Inflammatory macrophage (primary cell): ENCODE measurements around the gene ANK2.
A peak's percentile ranks its signal among the peaks of the same experiment; 100 is the strongest.

Experiments used
- DNase-seq, 2 donors: peaks; one replicate each; pipeline ENCODE4 v3.0.0-alpha.2; 2020 to 2022

Gene ANK2

GRCh38 chr4:113405874-113406722 is 356.6 kb downstream of the ANK2 start:
- no peak for DNase-seq

- no peak for DNase-seq
Measured at GRCh38 chr4:113406723-113407016, 357.2 kb downstream of the ANK2 start.

DNA sequence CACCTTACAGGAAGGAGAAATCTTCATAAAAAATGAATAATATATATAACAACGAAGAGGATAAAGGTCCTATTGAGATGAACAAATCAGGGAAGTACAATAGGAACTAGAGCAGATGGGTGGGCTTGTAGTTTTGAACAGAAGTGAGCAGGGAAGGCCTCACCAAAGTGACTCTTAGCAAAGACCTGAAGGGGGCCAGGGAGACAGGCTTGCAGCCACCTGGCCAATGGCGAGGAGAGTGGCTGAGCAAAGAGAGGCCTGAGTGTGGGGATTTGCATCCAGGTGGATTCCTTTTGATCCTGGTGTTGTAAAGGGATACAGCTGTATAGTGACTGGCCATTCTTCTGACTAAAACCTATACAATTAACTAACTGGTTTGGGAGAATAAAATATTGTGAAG is 358.0 kb downstream of the ANK2 start:
- DNase-seq: no peak

- no peak for DNase-seq
Measured at GRCh38 chr4:113409181-113409580, 359.7 kb downstream of the ANK2 start.

DNA sequence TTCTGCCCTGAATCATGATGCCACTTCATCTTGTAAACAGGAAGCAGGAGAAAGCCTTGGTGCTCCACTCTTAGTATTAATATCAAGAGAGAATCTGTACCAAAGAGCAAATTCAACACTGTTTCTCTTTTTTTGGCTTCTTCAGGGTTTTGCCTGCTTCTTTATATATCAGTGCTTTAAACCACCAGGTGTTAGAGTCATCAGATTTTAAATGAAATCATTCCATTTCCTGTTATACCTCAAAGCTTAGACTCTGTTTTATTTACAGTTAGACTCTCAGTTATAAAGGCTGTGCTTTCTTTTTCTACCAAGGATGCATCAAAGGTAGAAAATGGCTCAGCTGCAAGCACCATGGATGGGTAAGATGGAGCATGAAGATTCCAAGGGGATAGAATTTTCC is 361.2 kb downstream of the ANK2 start:
- DNase-seq: no peak

DNA sequence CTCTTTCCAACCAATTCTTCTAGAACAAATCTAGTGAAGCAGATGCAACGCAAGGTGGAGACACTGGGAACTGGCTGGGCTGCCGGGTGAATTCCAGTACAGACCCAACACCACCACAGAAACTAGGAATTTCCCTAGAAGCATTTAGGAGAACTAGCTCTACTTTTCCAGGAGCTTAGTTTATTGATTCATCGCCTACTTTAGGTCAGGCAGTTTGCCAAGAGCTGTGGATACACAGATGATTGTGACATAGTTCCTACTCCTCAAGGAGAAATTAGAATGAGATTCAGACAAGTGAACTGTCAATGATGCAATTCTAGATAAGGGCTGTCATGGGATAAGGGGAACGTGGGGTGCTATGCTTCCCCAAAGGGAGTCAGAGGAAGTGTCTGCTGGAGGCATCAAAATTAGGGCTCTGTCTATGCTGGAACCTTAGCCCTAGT is 362.1 kb downstream of the ANK2 start:
- DNase-seq: peak; percentile 66 to 67

DNA sequence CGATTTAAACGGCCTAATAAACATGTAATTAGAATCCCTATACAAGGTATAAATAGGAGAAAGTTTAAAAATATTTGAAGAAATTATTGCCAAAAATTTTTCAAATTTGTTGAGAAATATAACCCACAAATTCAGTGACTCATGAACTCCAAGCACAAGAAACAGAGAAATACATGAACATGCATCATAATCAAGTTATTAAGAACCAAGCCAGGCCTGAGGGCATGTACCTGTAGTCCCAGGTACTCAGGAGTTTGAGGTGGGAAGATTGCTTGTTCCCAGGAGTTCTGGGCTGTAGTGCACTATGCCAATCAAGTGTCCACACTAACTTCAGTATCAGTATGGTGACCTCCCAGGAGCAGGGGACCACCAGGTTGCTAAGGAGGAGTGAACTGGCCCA is 370.2 kb downstream of the ANK2 start:
- DNase-seq: no peak

GRCh38 chr4:113420938-113421337 is 371.5 kb downstream of the ANK2 start:
- DNase-seq: no peak

- DNase-seq: no peak
Measured at GRCh38 chr4:113423631-113424030, 374.2 kb downstream of the ANK2 start.

DNA sequence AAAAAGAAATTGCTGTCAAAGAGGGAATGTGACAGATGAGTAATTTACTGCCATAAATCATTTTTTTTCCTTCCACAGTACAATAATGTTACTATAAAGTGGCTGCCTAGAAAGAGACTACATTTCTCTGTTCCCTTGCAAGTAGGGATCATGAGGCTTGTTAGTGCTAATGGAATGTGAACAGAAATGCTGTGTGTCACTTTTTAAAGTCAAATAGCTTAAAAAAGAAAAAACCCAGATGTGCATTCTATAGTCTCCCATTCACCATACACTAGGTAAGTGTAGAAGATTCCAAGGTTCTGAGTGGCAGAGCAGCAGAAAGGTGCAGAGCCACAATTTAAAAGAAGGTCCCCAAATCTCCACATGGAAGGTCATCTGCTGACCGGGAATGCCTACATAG is 383.7 kb downstream of the ANK2 start:
- no peak for DNase-seq
